HEK293 (cell line): ENCODE data around the gene HLA-DMA.

Experiments
- GLI4 ChIP-seq: fragments of 450-650 bp; formaldehyde crosslinking; IDR thresholded peaks from 2 replicates; pipeline ENCODE4 v1.5.1; 2016; ENCODE audit warnings: missing biosample characterization, missing genetic modification characterization
- GLIS1 ChIP-seq: fragments of 450-650 bp; formaldehyde crosslinking; IDR thresholded peaks from 2 replicates; pipeline ENCODE4 v1.5.1; 2016; ENCODE audit warnings: missing biosample characterization, missing genetic modification characterization
- HOXA7 ChIP-seq: sonication (generic); formaldehyde crosslinking; IDR thresholded peaks from 2 replicates; pipeline ENCODE4 v1.8.1; 2022; ENCODE audit warnings: missing genetic modification reagents, borderline replicate concordance
- HOXC10 ChIP-seq: sonication (generic); formaldehyde crosslinking; IDR thresholded peaks from 2 replicates; pipeline ENCODE4 v1.8.1; 2023; ENCODE audit warnings: mild to moderate bottlenecking, missing genetic modification reagents
- REST ChIP-seq: fragments of 450-650 bp; formaldehyde crosslinking; IDR thresholded peaks from 2 replicates; pipeline ENCODE4 v1.5.1; 2016; ENCODE audit warnings: missing biosample characterization, missing genetic modification characterization
- SCRT1 ChIP-seq: fragments of 450-650 bp; formaldehyde crosslinking; IDR thresholded peaks from 2 replicates; pipeline ENCODE4 v1.5.1; 2016; ENCODE audit warnings: missing biosample characterization, missing genetic modification characterization, borderline replicate concordance
- WT1 ChIP-seq: fragments of 450-650 bp; formaldehyde crosslinking; IDR thresholded peaks from 2 replicates; pipeline ENCODE4 v1.5.1; 2016; ENCODE audit warnings: missing biosample characterization, missing genetic modification characterization
- ZBTB11 ChIP-seq: fragments of 450-650 bp; formaldehyde crosslinking; conservative IDR thresholded peaks from 2 replicates; pipeline ENCODE4 v1.5.1; 2016; ENCODE audit warnings: low read depth, missing biosample characterization, missing genetic modification characterization
- ZBTB21 ChIP-seq: fragments of 450-650 bp; formaldehyde crosslinking; IDR thresholded peaks from 2 replicates; pipeline ENCODE4 v1.5.1; 2017; ENCODE audit warnings: missing biosample characterization, missing genetic modification characterization
- ZBTB7A ChIP-seq: fragments of 450-650 bp; formaldehyde crosslinking; IDR thresholded peaks from 2 replicates; pipeline ENCODE4 v1.5.1; 2016; ENCODE audit warnings: low read depth, missing biosample characterization, missing genetic modification characterization
- ZFP3 ChIP-seq: fragments of 450-650 bp; formaldehyde crosslinking; IDR thresholded peaks from 2 replicates; pipeline ENCODE4 v1.5.1; 2016; ENCODE audit warnings: low read depth, missing biosample characterization, missing genetic modification characterization
- ZIC2 ChIP-seq: fragments of 450-650 bp; formaldehyde crosslinking; IDR thresholded peaks from 2 replicates; pipeline ENCODE4 v1.5.1; 2016; ENCODE audit warnings: missing biosample characterization, missing genetic modification characterization
- ZNF121 ChIP-seq: fragments of 450-650 bp; formaldehyde crosslinking; IDR thresholded peaks from 2 replicates; pipeline ENCODE4 v1.5.1; 2016; ENCODE audit warnings: missing biosample characterization, missing genetic modification characterization
- ZNF221 ChIP-seq: fragments of 450-650 bp; formaldehyde crosslinking; IDR thresholded peaks from 2 replicates; pipeline ENCODE4 v1.5.1; 2017; ENCODE audit warnings: missing biosample characterization, missing genetic modification characterization, borderline replicate concordance
- ZNF239 ChIP-seq: fragments of 450-650 bp; formaldehyde crosslinking; IDR thresholded peaks from 2 replicates; pipeline ENCODE4 v1.5.1; 2016; ENCODE audit warnings: missing biosample characterization, missing genetic modification characterization
- ZNF350 ChIP-seq: fragments of 450-650 bp; formaldehyde crosslinking; IDR thresholded peaks from 2 replicates; pipeline ENCODE4 v1.5.0; 2017; ENCODE audit warnings: missing biosample characterization, mild to moderate bottlenecking, missing genetic modification characterization
- ZNF366 ChIP-seq: fragments of 450-650 bp; formaldehyde crosslinking; conservative IDR thresholded peaks from 2 replicates; pipeline ENCODE4 v1.5.1; 2016; ENCODE audit warnings: missing biosample characterization, missing genetic modification characterization
- ZNF513 ChIP-seq: fragments of 450-650 bp; IDR thresholded peaks from 2 replicates; pipeline ENCODE4 v1.5.1; 2018; ENCODE audit warnings: missing biosample characterization, missing genetic modification characterization
- ZNF544 ChIP-seq: fragments of 450-650 bp; formaldehyde crosslinking; IDR thresholded peaks from 2 replicates; pipeline ENCODE4 v1.5.0; 2017; ENCODE audit warnings: missing biosample characterization, missing genetic modification characterization
- ZNF580 ChIP-seq: fragments of 450-650 bp; formaldehyde crosslinking; IDR thresholded peaks from 2 replicates; pipeline ENCODE4 v1.5.1; 2016; ENCODE audit warnings: missing biosample characterization, missing genetic modification characterization
- ZNF596 ChIP-seq: fragments of 450-650 bp; IDR thresholded peaks from 2 replicates; pipeline ENCODE4 v1.5.0; 2018; ENCODE audit warnings: missing biosample characterization, mild to moderate bottlenecking, missing genetic modification characterization, moderate library complexity
- ZNF645 ChIP-seq: fragments of 450-650 bp; formaldehyde crosslinking; IDR thresholded peaks from 2 replicates; pipeline ENCODE4; 2016; ENCODE audit warnings: missing biosample characterization, missing genetic modification characterization
- ZNF670 ChIP-seq: fragments of 450-650 bp; formaldehyde crosslinking; IDR thresholded peaks from 2 replicates; pipeline ENCODE4 v1.5.1; 2016; ENCODE audit warnings: missing biosample characterization, missing genetic modification characterization, low read depth
- ZNF677 ChIP-seq: fragments of 450-650 bp; IDR thresholded peaks from 2 replicates; pipeline ENCODE4 v1.5.0; 2018; ENCODE audit warnings: missing biosample characterization, mild to moderate bottlenecking, missing genetic modification characterization, moderate library complexity
- ZNF692 ChIP-seq: fragments of 450-650 bp; formaldehyde crosslinking; IDR thresholded peaks from 2 replicates; pipeline ENCODE4 v1.5.1; 2016; ENCODE audit warnings: missing biosample characterization, missing genetic modification characterization
- ZNF747 ChIP-seq: fragments of 450-650 bp; formaldehyde crosslinking; IDR thresholded peaks from 2 replicates; pipeline ENCODE4 v1.5.1; 2016; ENCODE audit warnings: missing biosample characterization, missing genetic modification characterization
- ZNF837 ChIP-seq: fragments of 450-650 bp; formaldehyde crosslinking; IDR thresholded peaks from 2 replicates; pipeline ENCODE4 v1.5.1; 2016; ENCODE audit warnings: missing biosample characterization, missing genetic modification characterization
- ZNF843 ChIP-seq: fragments of 450-650 bp; formaldehyde crosslinking; IDR thresholded peaks from 2 replicates; pipeline ENCODE4 v1.5.1; 2016; ENCODE audit warnings: missing biosample characterization, missing genetic modification characterization
- ZXDB ChIP-seq: fragments of 450-650 bp; formaldehyde crosslinking; IDR thresholded peaks from 2 replicates; pipeline ENCODE4 v1.5.1; 2016; ENCODE audit warnings: missing biosample characterization, missing genetic modification characterization

The HLA-DMA gene

GRCh38 chr6:32973144-32974015, 20.5 kb upstream of the HLA-DMA start (continued):
- TF ChIP-seq ZNF843 (tag by site-specific recombination): no peak
- no peak for TF ChIP-seq ZNF513 (tag by site-specific recombination)
- TF ChIP-seq GLI4 (tag by site-specific recombination): no peak
- no peak for TF ChIP-seq ZNF221 (tag by site-specific recombination)
- TF ChIP-seq ZNF350 (tag by site-specific recombination): no peak
- no peak for TF ChIP-seq ZBTB7A (tag by site-specific recombination)
- TF ChIP-seq ZNF239 (tag by site-specific recombination): no peak
- no peak for TF ChIP-seq ZNF837 (tag by site-specific recombination)
- no peak for TF ChIP-seq ZNF544 (tag by site-specific recombination)
- TF ChIP-seq GLIS1: no peak
- TF ChIP-seq ZNF366 (tag by site-specific recombination): no peak
- no peak for TF ChIP-seq ZFP3 (tag by site-specific recombination)
- no peak for TF ChIP-seq ZBTB21
- TF ChIP-seq ZNF596 (tag by site-specific recombination): no peak
- TF ChIP-seq WT1 (tag by site-specific recombination): no peak; the same call in none of the 2 replicates
- TF ChIP-seq REST (tag by site-specific recombination): 0 out of 2 replicates have a peak, but pooled peaks have one; percentile 20
- TF ChIP-seq ZNF747: peak; percentile 12; the same call in 1 of the 2 replicates
- TF ChIP-seq ZNF670 (tag by site-specific recombination): no peak
- no peak for TF ChIP-seq ZIC2 (tag by site-specific recombination)
- no peak for TF ChIP-seq ZNF692
- TF ChIP-seq ZNF121 (tag by site-specific recombination): no peak
- TF ChIP-seq ZNF580: no peak
- no peak for TF ChIP-seq ZNF677 (tag by site-specific recombination)
- no peak for TF ChIP-seq HOXC10 (CRISPR knock-in tag)
- peak; percentile 27; the same call in 1 of the 2 replicates for TF ChIP-seq ZNF645
- no peak for TF ChIP-seq ZBTB11 (tag by site-specific recombination)
- TF ChIP-seq SCRT1 (tag by site-specific recombination): no peak
- TF ChIP-seq ZXDB: peak; percentile 92
- no peak for TF ChIP-seq HOXA7 (CRISPR knock-in tag)
